GM18951 (cell line): ENCODE data around the gene KRTAP26-1.

Source experiments
- POLR2A ChIP-seq: IDR thresholded peaks from 4 replicates; pipeline ENCODE4 v1.6.1; 2011; ENCODE audit warnings: mild to moderate bottlenecking; ENCODE audit not compliant: insufficient read length, insufficient read depth; ENCODE audit errors: extremely low read depth
- in situ Hi-C: fragments of 300-500 bp; cut with MboI; formaldehyde crosslinking; loops from one replicate; pipeline ENCODE4 v1.12.0; 2022; ENCODE audit warnings: low sequenced_read_pairs, mixed read lengths, inconsistent platforms; ENCODE audit not compliant: unreplicated experiment

Gene KRTAP26-1

DNA sequence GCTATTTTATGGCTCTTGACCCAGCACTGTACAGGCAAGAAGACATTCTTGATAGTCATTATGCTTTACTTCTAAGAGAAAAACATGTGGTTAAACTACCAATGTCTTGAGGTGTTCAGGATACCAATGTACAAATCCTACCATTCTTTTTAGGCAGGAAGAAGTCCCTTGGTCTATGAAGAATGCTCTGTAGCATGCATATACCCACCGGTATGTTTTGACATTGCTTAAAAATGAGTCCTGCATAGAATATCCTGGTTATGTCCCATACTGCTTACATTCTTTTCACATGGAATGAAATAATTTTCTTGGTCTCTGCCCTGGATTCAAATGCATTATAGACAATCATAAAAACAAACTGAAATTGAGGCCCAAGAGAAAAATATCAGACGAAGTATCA is 12.6 kb upstream of the KRTAP26-1 start:
- TF ChIP-seq POLR2A = no peak
- in situ Hi-C loops = no loop called here

DNA sequence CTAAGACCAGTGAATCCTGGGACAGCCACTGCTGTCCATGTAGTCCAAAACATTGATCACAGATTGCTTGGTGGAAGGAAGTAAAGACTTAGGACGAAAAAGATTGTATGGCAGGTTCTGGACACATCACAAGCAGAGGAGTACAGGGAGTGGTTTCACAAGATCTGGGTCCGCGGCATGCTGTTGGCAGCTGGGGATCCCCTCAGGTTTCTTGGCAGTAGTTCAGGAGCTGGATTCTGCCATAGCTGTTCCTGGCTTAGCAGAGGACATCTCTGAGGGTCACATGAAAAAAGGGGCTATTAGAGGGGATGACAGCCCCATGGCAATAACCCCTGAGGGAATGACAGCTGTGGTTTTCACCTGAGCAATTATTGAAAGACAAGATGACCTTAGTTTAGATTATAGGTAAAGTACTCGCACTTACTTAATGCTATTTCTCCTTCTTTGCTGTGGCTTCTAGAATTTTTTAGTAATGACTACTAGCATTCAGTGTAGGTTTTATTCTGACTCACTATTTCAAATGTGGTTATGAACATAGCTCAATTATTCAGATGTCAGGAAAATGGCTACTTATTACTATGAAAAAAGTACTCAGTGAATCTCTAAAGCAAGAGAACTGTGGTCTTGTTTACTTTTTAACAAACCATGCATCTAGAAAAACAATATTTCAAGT is 9.2 kb upstream of the KRTAP26-1 start:
- no peak for TF ChIP-seq POLR2A

DNA sequence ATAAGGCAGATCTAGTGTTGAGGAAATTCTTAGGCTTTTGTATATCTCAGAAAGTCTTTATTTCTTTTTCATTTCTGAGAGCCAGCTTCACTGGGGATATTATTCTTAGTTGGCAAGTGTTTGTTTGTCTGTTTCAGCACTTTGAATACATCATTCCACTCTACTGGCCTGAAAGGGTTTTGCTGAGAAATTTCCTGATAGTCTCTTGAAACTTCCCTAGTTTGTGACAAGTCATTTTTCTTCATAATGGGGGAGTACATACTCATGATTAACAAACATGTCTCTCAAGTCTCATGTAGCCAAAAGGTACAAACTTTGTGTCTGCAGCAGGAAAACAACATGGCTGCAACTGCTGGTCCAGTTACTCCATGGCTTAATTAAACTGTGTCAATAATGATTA is 6.3 kb upstream of the KRTAP26-1 start:
- no peak for TF ChIP-seq POLR2A
- in situ Hi-C loops = no loop called here

More for the DNA sequence above, 9.2 kb upstream of the KRTAP26-1 start:
- in situ Hi-C loops = no loop called here

DNA sequence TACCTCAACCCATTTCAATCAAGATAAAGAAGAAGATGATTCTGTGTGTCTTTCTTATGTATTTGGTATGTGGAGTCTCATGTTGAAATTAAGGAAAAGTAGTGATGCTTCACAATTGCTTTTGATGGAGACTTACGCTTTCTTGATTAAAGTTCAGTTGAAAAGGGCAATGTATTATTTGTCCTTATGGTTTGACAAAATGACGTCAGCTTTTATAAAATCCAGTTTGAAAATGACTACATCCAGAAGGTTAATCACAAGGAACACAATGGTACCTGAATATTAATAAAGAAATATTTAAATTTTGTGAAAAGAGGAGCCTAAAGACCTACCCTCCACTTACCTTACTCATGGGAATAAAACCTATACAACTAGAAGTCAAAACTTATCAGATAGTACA is 4.4 kb downstream of the KRTAP26-1 start:
- no peak for TF ChIP-seq POLR2A
- in situ Hi-C loops = no loop called here

DNA sequence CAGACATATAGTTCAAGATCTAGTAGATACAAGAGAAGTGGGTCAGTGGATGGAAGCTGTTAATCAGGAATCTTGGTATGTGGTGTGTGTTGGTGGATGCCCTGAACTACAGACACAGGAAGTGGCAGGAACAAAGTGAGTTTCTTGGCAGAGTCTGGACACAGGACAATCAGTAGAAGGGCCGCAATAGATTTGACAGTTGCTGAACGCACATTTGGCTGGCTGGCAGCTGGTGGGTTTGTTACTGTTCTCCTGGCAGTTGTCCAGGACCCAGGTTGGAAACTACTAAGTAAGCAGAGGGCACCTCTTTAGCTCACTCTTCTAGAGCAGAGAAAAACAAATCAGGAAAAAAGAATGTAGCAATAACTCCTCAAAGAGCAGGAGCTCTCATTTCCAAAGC is 13.2 kb downstream of the KRTAP26-1 start:
- in situ Hi-C loops = no loop called here
- TF ChIP-seq POLR2A = no peak

DNA sequence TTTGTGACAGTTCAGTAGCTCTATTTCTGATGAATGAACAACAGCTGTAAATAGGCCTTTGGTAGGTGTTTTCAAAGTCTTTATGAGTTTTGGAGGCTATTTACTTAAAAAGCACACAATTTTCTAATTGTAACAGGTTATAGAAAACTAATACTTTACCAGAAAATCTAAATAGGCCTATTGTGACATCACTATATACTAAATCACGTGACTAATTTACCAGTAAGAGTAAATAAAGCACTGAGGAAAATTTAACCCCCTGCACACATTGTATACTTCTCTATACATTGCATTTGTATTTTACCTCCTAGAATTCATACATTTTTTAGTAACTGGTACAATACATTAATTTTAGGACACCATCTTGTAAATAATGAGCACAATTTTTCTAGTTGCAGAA is 15.0 kb downstream of the KRTAP26-1 start:
- no peak for TF ChIP-seq POLR2A
- in situ Hi-C loops = no loop called here

DNA sequence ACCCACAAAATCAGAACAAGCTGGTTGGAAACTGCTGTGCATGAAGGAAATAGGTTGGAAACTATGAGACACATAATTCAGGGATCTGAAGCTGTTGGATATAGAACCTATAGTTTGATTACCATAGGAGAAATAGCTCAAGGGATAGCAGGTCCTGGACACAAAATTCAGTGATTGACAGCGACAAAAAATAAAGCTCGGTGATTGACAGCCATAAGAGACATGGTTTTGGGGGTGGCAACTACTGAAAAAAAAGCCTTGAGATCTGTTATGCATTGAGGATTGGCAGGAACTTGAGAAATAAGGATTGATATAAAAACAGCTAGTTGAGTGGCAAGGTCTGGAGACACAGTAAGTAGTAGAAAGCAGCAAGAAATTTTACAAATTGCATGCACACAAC is 30.9 kb downstream of the KRTAP26-1 start, which contains the start of gene KRTAP25-1:
Gene KRTAP25-1 (minus strand): TSS at position 300 of the 400 bp plus-strand sequence. CDS start 24 bp downstream, at position 276.
- in situ Hi-C loops = no loop called here
- no peak for TF ChIP-seq POLR2A

DNA sequence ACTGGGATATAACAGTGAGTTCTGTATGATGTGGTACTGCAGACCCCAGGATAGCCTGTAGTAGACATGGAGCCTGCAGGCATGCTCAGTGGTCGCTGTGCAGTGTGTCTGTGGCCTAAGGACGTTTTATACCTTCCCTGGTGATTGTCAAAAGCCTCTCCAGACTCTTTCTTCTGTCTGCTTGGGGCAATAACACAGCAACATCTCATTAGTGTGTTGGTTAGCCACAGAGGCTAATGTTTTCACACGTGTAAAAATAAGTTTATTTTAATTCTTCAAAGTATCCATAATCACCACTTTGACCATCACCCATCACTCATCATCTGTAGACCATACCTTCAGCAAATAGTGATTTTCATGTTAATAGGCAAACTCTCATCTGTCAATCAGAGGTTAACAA is 37.3 kb downstream of the KRTAP26-1 start, which contains the start of gene KRTAP24-1:
Gene KRTAP24-1 (minus strand): TSS at position 101 of the 400 bp plus-strand sequence. CDS start 18 bp downstream, at position 83.
- TF ChIP-seq POLR2A = no peak
- in situ Hi-C loops = no loop called here

DNA sequence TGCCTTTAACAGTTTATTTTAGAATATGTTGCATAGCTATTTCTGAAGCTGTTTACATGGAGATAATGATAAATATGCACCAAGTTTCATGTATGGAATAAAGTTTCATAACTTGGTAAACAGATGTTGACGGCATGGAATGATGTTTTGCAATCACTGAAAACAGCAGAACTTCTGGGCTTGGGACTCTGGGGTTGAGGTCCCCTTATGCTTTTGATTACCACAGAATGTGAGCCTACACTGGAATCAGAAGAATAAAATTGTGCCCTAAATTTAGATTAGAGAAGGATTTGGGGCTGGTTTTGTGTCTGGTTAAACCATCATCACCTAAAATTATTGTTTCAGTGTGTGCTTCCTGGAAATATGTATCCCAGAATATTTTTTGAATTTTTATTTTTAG is 48.5 kb downstream of the KRTAP26-1 start:
- in situ Hi-C loops = no loop called here
- TF ChIP-seq POLR2A = no peak

DNA sequence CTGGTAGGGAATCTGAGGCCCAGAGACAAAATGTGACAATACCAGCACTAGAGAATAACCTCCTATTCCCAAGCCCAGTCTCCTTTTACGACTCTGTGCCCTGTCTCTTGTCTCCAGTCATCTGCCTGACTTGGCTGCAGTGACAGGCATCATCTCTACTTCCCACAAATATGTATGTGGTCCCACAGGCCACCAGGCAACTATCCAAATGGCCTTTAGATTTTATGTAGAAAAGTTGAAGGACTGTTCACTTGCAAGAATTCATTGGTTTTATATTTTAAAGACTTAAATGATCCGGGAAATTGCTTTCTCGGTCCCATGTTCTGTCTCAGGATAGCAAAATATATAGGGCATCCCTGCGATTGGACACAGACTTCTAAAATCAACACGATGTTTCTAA is 49.0 kb downstream of the KRTAP26-1 start:
- in situ Hi-C loops = no loop called here
- no peak for TF ChIP-seq POLR2A

DNA sequence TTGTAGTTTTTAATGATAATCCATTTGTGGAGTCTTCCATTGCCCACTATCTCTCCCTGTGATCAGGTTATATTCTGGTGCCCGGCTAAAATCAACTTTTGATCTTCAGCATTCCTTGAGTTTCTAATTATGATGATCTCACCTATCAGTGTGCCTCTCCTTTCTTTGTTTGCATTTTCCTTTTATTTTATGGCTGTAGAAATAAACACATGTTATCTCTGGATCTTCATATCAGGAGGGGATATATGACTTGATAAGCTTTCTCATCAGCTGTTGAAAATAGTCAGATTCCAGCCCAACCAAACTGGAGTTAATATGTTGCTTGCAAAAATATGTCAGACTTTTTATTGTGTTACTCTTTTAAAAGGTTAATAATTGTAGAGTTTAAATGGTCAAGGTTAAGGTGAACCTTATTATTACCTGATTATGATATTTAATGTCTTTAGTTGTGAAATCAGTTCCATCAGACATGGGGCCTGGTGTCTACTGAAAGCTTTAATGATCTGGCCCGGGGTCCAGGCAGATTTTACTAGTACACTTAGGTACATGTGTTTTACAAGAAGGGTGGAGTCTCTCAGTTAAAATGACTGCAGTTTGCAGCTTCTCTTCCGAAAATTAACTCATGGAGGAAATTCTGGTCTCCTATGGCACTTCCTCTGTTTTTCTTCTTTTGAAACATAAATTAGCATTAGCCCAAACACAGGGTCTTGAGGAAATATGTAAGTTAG is 50.1 kb downstream of the KRTAP26-1 start:
- no peak for TF ChIP-seq POLR2A
- in situ Hi-C loops = no loop called here
